H7 (cell line): ENCODE results near the gene PATJ. TPM values are rescaled to one million over a fixed set of nuclear protein-coding genes. Genes with fewer than 3 reads are reported as not detected.
"Not testable (repeated sequence)": the region's sequence is repeated elsewhere in the genome, so short reads cannot be mapped to it uniquely, and the experiment has no call there.

Source experiments
- DNase-seq: peaks from one replicate; pipeline ENCODE4 v3.0.0; 2012
- H3K27me3 ChIP-seq: 2 replicates; pipeline ENCODE4 v1.6.0; 2011; ENCODE audit warnings: mild to moderate bottlenecking, low read length; ENCODE audit not compliant: control insufficient read depth, insufficient read depth
- H3K36me3 ChIP-seq: replicated peaks from 2 replicates; pipeline ENCODE4 v1.5.1; 2011; ENCODE audit warnings: low read length; ENCODE audit not compliant: control insufficient read depth, insufficient read depth
- H3K4me3 ChIP-seq: 2 replicates; pipeline ENCODE4 v1.5.1; 2011; ENCODE audit warnings: low read depth, mild to moderate bottlenecking, control low read depth, low read length, moderate library complexity; ENCODE audit not compliant: insufficient read depth
- total RNA-seq: library from RNA; depleted of rRNA; stranded (reverse); fragments of >200 nt; shearing (Covaris generic); gene quantifications from 2 replicates; pipeline ENCODE4 v1.2.3, GENCODE V29; 2014

The PATJ gene
- total RNA-seq, 1 experiment from 2014 or later, result 15.8 TPM

DNA sequence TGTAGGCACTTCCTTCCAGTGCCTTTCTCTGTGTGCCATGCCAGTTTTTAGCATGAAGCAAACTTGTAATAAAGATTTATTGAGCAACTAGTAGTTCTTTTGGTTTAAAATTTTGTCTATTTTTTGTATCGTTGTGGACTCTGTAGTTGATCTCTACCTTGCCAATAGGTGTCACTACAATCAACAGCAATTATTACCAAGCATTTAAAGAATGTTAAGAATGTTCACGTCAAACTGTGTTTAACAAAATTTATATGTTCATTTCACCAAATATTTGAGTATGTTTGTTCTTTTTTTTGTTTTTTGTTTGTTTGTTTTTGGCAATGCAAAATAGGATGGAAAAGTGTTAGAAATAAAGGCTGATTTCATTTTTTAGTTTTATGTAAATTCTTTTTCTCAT is 208.1 kb downstream of the PATJ start:
- peak; percentile 9 for DNase-seq
- H3K36me3 ChIP-seq, result no peaks in the 10 kb centered on the region
- no peak overlapping the region for H3K4me3 ChIP-seq
- H3K27me3 ChIP-seq, result no peaks in the 10 kb centered on the region

DNA sequence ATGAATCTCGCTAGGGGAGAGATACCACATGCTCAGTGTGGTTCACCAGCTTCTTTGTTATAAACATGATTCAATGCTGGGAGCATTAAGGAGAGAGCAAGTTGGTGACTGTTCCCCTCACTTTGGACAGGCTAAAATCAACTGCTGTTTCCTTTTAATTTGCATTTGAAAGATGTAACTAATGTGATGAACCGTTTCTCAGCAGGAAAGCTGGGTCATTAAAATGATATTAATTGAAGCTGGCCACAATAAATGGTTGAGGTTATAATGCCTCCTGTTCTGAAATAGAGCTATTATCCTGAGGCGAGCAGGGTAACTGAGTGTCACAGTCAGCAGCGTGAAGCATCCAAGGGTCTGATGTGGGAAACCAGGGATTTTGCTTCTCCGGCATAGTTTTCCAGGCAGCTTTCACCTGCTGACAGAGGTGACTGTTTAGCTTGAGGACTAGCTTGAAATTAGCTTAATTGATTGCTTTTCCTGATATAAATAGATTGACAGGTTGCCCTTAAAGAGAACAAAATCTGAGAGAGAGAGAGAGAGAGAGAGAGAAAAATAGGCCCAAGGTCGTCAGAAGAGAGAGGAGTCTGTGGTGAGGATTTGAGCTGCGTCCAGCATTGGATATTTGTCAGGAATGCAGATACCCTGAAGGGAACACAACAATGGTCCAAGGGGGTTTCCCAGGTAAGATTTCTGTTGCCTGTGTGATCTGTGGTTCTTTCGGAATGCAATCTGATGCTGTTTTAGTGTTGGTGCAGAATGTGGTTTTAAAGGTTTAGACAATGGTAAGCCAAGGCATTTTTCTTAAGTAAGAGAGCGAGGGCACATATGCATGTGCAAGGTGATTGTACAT is 209.7 kb downstream of the PATJ start:
- DNase-seq, result peak; percentile 24
- no peak overlapping the region for H3K4me3 ChIP-seq
- no peaks in the 10 kb centered on the region for H3K36me3 ChIP-seq
- no peaks in the 10 kb centered on the region for H3K27me3 ChIP-seq

GRCh38 chr1:61952675-61953074 is 210.4 kb downstream of the PATJ start:
- Histone ChIP-seq H3K36me3 (no peaks in the 10 kb centered on the region), H3K4me3 (no peak overlapping the region), H3K27me3 (no peaks in the 10 kb centered on the region)
- DNase-seq, result no peak

DNA sequence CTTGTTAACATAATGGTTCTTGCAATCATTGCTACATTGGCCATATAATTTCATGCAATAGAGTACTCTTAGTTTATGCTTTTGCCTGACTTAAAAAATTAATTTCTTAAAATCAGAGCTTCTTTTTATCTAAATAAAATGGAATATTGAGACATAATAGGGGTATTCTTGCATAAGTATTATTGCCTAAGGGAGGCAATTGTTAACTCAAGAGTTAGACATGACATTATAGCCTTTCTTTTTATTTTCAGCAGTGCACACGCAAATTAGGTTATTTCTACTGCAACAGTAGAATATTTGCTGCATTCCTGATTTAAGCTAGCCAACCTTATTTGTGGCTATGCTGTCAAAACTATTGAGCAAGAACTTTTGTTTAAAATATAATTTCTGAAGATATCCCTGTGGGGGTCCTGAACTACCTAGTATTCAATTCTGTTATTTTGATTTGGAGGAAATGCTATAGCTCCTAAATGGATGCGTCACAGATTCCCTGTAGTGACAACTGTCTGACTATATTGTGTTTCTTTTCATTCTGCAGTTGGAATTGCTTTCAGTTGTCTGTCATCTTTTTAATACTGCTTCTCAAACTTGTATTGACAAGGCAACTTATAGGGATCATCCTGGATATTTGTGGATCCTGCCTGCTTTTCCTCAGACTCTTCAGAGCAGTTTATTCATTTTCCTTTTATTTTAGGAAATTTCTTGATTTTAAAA is 211.0 kb downstream of the PATJ start:
- no peaks in the 10 kb centered on the region for H3K36me3 ChIP-seq
- no peaks in the 10 kb centered on the region for H3K27me3 ChIP-seq
- H3K4me3 ChIP-seq, result no peak overlapping the region
- DNase-seq, result no peak

- Histone ChIP-seq H3K27me3 (no peaks in the 10 kb centered on the region), H3K36me3 (no peaks in the 10 kb centered on the region), H3K4me3 (no peak overlapping the region)
- DNase-seq, result no peak
Observed at GRCh38 chr1:61953790-61954150, 211.5 kb downstream of the PATJ start.

DNA sequence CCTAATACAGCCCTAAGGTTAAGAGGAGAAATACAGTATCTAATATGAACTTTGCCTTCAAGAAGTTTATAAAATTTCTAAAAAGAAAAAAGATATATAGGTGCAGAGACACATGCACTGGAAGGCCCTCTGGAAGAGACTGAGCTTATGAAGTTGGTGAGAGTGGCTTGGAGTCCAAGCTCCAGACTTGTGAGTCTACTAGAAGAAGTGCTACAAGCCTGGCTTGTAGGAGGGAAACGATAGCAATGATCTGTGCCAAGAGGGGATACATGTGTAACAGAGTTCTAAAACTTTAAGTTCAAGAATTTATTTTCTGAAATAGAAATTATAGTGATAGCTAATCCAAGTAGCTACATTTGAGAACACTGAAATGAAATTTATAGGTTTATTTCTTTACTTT is 213.0 kb downstream of the PATJ start:
- DNase-seq, result no peak
- no peaks in the 10 kb centered on the region for H3K36me3 ChIP-seq
- H3K27me3 ChIP-seq, result no peaks in the 10 kb centered on the region
- H3K4me3 ChIP-seq, result no peak overlapping the region

DNA sequence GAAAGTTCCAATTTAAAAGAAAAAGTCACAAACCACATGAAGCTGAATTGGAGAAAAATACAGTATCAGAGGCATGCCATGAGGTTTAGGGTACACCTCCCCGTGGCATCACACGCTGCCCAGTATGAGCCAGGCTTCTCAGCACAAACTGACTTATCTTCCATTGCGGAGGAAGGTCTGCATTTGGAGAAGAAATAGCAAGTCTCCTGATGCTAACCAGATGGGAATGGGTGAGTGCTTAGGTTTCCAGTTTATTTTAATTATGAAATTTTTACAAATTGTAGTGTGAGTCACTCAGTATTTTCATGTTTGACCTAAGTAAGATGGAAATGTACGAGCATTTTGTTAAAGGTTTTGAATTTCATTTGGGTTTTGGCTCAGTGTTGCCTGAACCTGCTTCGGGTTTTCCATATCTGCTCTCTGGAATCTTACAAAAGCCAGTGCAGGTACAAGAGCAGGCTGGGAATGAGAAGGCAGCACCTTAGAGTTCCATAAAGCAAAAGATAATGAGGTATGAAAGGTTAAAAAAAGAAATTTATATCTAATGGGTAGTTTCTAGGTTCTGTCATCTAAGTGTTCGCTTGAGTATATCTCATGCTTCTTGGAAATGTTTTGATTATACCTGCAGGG is 213.9 kb downstream of the PATJ start:
- no peaks in the 10 kb centered on the region for H3K27me3 ChIP-seq
- DNase-seq, result no peak
- H3K4me3 ChIP-seq, result no peak overlapping the region
- no peaks in the 10 kb centered on the region for H3K36me3 ChIP-seq

DNA sequence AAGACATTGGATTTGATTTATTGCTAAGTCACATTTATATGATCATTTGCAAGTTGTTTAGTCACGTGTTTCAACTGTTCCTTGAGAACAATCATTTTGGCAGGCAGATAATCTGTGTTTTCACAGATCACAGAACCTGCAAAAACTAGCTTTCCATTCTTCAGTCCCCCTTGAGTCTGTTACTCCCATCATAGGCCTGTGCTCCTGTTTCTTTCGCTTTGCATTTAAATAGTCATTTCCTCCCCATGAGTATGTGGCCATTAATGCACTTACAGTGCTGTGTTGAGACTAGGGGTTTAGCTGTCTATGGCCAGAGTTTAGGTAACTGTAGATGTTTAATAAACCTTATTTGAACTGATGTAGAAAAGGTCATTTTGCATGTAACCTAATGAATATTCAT is 214.5 kb downstream of the PATJ start:
- Histone ChIP-seq H3K36me3 (no peaks in the 10 kb centered on the region), H3K27me3 (no peaks in the 10 kb centered on the region), H3K4me3 (no peak overlapping the region)
- DNase-seq, result peak; percentile 12

- Histone ChIP-seq H3K4me3 (no peak overlapping the region), H3K36me3 (no peaks in the 10 kb centered on the region), H3K27me3 (no peaks in the 10 kb centered on the region)
- DNase-seq, result no peak
Observed at GRCh38 chr1:61961009-61961408, 218.7 kb downstream of the PATJ start.

- Histone ChIP-seq H3K27me3 (no peaks in the 10 kb centered on the region), H3K36me3 (no peaks in the 10 kb centered on the region), H3K4me3 (no peak overlapping the region)
- DNase-seq, result no peak
Observed at GRCh38 chr1:61962631-61963030, 220.4 kb downstream of the PATJ start.

- not testable (repeated sequence) for DNase-seq, H3K27me3 ChIP-seq, H3K36me3 ChIP-seq, H3K4me3 ChIP-seq
Observed at GRCh38 chr1:61966450-61967225, 224.4 kb downstream of the PATJ start.

GRCh38 chr1:61967750-61968149 is 225.5 kb downstream of the PATJ start:
- Histone ChIP-seq H3K4me3 (no peak overlapping the region), H3K36me3 (no peaks in the 10 kb centered on the region), H3K27me3 (no peaks in the 10 kb centered on the region)
- DNase-seq, result no peak

DNA sequence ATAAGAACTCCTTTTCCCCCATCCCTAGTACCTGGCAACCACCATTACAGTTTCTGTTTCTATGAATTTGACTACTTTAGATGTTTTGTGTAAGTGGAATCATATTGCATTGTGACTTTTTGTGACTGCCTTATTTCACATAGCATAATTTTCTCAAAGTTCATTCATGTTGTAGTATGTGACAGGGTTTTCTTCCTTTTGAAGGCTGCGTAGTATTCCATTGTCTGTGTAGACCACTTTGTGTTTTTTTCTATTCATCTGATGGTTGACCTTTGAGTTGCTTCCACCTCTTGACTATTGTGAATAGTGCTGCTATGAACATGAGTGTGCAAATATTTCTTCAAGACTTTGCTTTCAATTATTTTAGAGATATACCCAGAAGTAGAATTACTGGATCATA is 226.6 kb downstream of the PATJ start:
- Histone ChIP-seq H3K27me3 (no peaks in the 10 kb centered on the region), H3K4me3 (no peak overlapping the region), H3K36me3 (no peaks in the 10 kb centered on the region)
- DNase-seq, result no peak

DNA sequence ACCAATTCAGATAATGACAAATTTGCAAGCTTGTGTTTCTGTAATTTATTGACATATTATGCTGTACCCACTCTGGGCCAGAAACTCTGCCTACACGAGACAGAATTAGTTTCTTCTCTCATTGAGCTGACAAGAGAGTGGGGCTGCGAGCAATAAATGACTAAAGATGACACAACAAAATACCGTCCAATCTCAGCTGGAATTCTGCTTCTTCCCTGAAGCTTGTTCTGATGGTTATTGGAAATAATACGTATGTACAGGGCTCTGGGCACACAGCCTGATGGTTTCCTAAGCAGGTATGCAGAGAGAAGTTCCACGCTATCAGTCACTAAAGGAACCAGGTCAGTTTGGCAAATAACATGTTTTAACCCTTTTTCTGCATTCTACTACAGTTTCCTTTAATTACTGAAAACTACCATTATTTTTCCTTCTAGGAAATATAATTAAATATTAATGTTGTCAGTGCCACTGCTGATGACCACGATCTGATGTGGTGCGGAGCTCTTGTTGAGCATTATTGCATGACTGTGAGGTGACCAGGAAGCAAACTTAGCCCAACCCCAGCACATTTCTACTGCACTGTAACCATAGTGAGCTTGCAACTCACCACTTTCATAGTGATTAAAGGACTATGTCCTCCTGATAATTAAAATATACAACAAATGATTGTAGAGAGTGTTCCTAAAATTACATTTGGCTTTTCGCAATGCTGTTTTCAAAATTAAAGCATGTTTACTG is 231.0 kb downstream of the PATJ start:
- no peak for DNase-seq
- H3K36me3 ChIP-seq, result no peaks in the 10 kb centered on the region
- H3K27me3 ChIP-seq, result no peaks in the 10 kb centered on the region
- no peak overlapping the region for H3K4me3 ChIP-seq
